Dendritic cell treated with granulocyte-macrophage colony-stimulating factor and Interleukin-4, amounts not matched to agents 40 ng/mL and 50 ng/mL, for 4 days (primary cell): ENCODE data around the gene SERP1.
"Not testable (repeated sequence)": the region's sequence is repeated elsewhere in the genome, so short reads cannot be mapped to it uniquely, and the experiment has no call there.

Source experiments
- H3K27ac Mint-ChIP-seq: one replicate; pipeline ENCODE4 v1.8.0; 2022; ENCODE audit warnings: mild to moderate bottlenecking, mixed read lengths
- H3K27me3 Mint-ChIP-seq: one replicate; pipeline ENCODE4 v1.8.0; 2022; ENCODE audit warnings: mild to moderate bottlenecking, mixed read lengths
- H3K36me3 Mint-ChIP-seq: one replicate; pipeline ENCODE4 v1.8.0; 2022; ENCODE audit warnings: low read depth, mixed read lengths
- H3K4me1 Mint-ChIP-seq: one replicate; pipeline ENCODE4 v1.8.0; 2022; ENCODE audit warnings: low read depth, mixed read lengths
- H3K4me3 Mint-ChIP-seq: one replicate; pipeline ENCODE4 v1.8.0; 2022; ENCODE audit warnings: mild to moderate bottlenecking, moderate library complexity, mixed read lengths
- H3K9me3 Mint-ChIP-seq: one replicate; pipeline ENCODE4 v1.8.0; 2022; ENCODE audit warnings: mixed read lengths
- intact Hi-C: fragments of 100-400 bp; cut with micrococcal nuclease; formaldehyde crosslinking; loops from one replicate; pipeline ENCODE4 v1.15.0; 2022

The SERP1 gene

DNA sequence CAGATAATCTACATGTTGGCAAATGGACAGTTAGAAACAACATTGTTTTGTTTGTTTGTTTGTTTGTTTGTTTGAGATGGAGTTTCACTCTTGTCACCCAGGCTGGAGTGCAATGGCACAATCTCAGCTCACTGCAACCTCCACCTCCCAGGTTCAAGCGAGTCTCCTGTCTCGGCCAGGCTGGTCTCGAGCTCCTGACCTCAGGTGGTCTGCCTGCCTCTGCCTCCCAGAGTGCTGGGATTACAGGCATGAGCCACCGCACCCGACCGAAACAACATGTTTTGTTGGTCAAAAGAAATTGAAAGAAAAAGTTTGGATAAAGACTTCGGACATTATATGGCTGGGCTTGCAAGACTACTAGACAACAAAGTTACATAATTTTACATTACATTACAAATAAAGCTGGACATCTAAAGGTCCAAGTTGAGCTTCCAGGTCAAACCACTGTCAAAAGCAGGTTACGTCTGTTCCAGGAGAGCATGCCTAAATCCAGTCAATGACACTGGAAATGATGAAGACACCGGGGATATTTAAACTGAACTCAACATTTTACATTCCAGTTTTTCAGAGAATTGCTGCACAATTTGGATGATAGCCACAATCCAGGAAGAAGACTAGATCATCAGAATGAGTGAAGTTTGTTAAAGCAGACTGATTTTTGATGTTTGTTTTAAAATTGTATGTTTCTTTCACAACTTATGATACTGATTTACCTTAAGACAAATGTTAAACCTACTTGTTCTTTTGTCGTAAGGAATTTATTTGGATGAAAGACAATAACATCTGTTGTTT lies 18.6 kb downstream of the SERP1 start:
- H3K27me3 Mint-ChIP-seq: peaks cover 7% of the 10 kb centered on the region
- H3K4me1 Mint-ChIP-seq: no peaks in the 10 kb centered on the region
- no peak overlapping the region for H3K4me3 Mint-ChIP-seq
- H3K36me3 Mint-ChIP-seq: no peaks in the 10 kb centered on the region
- no peak overlapping the region for H3K27ac Mint-ChIP-seq
- H3K9me3 Mint-ChIP-seq: no peaks in the 10 kb centered on the region
- intact Hi-C loops: loop anchor here (2.0 to 10.0 kb wide), 2 partner anchors 337 to 617 kb away; no protein-coding TSS in a partner anchor

DNA sequence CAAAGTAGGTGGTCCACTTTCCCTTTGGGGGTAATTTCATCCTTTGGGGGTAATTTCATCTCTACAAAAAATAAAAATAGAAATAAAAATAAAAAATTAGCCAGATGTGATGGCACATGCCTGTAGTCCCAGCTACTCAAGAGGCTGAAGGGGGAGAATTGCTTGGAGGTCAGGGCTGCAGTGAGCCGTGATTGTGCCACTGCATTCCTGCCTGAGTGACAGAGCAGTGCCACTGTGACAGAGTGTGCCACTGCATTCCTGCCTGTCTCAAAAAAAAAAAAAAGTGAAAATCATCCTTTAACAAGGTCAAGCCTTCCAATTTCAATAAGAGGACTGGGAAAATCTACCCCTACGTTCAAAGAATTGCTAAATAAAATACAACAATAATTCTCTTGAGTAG lies 22.8 kb downstream of the SERP1 start:
- Mint-ChIP-seq H3K27ac (no peak overlapping the region), H3K4me1 (no peaks in the 10 kb centered on the region), H3K9me3 (peaks cover 1% of the 10 kb centered on the region), H3K36me3 (no peaks in the 10 kb centered on the region), H3K4me3 (no peak overlapping the region), H3K27me3 (peaks cover 7% of the 10 kb centered on the region)
- intact Hi-C loops: loop anchor here (10.0 kb wide), 1 partner anchor 621 kb away; no protein-coding TSS in a partner anchor

GRCh38 chr3:150521463-150521862 lies 24.8 kb downstream of the SERP1 start:
- Mint-ChIP-seq H3K36me3 (no peaks in the 10 kb centered on the region), H3K27ac (no peak overlapping the region)
- intact Hi-C loops: loop anchor here (10.0 kb wide), 1 partner anchor 623 kb away; no protein-coding TSS in a partner anchor

DNA sequence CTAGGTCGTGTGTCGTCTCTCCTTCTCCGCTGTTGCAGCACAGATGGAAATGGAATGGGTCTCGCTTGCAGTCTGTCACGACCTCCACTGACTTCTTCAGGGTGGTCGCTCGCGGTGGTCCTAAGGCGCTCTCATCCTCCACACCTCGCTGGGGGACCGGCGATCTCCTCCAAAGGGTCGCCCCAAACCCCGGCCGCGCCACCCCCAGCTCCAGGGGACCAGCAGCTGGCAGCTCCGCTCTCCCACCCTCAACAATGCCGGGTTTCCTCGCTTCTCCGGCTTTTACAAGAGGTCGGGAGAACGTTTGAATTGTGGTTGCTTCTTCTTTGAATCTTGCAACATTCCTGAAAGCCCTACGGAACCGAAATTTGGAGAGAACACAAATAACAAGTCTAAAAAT lies 25.9 kb downstream of the SERP1 start:
- H3K36me3 Mint-ChIP-seq: no peaks in the 10 kb centered on the region
- intact Hi-C loops: loop anchor here (10.0 kb wide), 1 partner anchor 624 kb away; no protein-coding TSS in a partner anchor
- peaks cover 3% of the 10 kb centered on the region for H3K4me1 Mint-ChIP-seq
- peak overlapping the region; percentile 37 for H3K27ac Mint-ChIP-seq
- H3K4me3 Mint-ChIP-seq: peak overlapping the region; percentile 62
- peaks cover 1% of the 10 kb centered on the region for H3K27me3 Mint-ChIP-seq
- peaks cover 9% of the 10 kb centered on the region for H3K9me3 Mint-ChIP-seq

More at GRCh38 chr3:150521463-150521862, 24.8 kb downstream of the SERP1 start:
- Mint-ChIP-seq H3K27me3 (peaks cover 2% of the 10 kb centered on the region), H3K4me3 (no peak overlapping the region), H3K9me3 (peaks cover 9% of the 10 kb centered on the region), H3K4me1 (no peaks in the 10 kb centered on the region)

GRCh38 chr3:150519026-150519425 lies 27.3 kb downstream of the SERP1 start:
- Mint-ChIP-seq H3K27me3 (no peaks in the 10 kb centered on the region), H3K9me3 (peaks cover 9% of the 10 kb centered on the region), H3K36me3 (no peaks in the 10 kb centered on the region), H3K27ac (no peak overlapping the region), H3K4me3 (no peak overlapping the region), H3K4me1 (peaks cover 6% of the 10 kb centered on the region)
- intact Hi-C loops: no loop called here

- intact Hi-C loops: no loop called here
- Mint-ChIP-seq H3K4me1 (peaks cover 14% of the 10 kb centered on the region), H3K36me3 (no peaks in the 10 kb centered on the region), H3K27me3 (no peaks in the 10 kb centered on the region), H3K9me3 (peaks cover 9% of the 10 kb centered on the region), H3K27ac (no peak overlapping the region), H3K4me3 (no peak overlapping the region)
These were observed 31.1 kb downstream of the SERP1 start for GRCh38 chr3:150515210-150515609.

DNA sequence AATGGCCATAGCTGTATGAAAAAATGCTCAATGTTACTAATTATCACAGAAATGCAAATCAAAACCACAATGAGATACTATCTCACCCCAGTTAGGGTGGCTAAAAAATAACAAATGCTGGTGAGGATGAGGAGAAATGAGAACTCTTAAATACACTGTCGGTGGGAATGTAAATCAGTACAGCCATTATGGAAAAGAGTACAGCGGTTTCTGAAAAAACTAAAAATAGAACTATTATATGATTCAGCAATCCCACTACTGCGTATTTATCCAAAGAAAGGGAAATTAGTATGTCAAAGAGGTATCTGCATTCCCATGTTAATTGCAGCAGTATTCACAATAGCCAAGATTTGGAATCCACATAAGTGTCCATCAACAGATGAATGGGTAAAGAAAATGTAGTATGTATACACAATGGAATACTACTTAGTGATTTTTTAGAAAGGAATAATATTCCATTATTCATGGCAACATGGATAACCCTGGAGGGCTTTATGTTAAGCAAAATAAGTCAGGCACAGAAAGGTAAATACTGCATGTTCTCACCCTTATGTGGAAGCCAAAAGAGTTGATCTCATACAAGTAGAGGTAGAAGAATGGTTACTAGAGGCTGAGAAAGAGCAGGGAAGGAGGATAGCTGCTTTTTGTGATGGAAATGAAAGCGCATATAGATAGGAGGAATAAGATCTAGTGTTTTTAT lies 35.0 kb downstream of the SERP1 start:
- intact Hi-C loops: no loop called here
- Mint-ChIP-seq H3K27ac (no peak overlapping the region), H3K4me3 (no peak overlapping the region), H3K4me1 (peaks cover 14% of the 10 kb centered on the region), H3K9me3 (no peaks in the 10 kb centered on the region), H3K27me3 (peaks cover 1% of the 10 kb centered on the region), H3K36me3 (no peaks in the 10 kb centered on the region)

DNA sequence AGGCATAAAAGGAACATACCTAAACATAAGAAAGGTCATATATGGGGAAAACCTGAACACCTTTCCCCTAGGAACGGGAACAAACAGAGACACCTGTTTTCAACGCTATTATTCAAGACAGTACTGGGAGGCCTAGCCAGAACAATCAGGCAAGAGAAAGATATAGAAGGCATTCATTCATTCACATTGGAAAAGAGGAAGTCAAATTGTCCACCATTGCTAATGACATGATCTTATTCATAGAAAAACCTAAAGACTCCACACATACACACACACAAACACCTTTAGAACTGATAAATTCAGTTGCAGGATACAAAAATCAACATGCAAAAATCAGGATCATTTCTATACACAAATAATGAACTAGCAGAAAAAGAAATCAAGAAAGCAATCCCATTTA lies 36.5 kb downstream of the SERP1 start:
- Mint-ChIP-seq H3K9me3 (no peaks in the 10 kb centered on the region), H3K36me3 (no peaks in the 10 kb centered on the region), H3K4me3 (no peak overlapping the region), H3K4me1 (peaks cover 8% of the 10 kb centered on the region), H3K27me3 (peaks cover 1% of the 10 kb centered on the region), H3K27ac (no peak overlapping the region)
- intact Hi-C loops: no loop called here

DNA sequence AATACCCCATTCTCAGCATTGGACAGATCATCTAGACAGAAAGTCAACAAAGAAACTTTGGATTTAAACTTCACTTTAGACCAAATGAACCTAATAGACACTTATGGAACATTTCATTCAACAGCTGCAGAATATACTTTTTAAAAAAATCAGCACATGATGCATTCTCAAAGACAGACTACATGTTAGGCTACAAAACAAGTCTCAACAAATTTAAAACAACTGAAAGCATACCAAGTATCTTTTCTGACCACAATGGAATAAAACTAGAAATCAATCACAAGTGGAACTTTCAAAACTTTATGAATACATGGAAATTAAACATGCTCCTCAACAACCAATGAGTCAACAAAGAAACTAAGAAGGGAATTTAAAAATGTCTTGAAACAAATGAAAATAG lies 37.9 kb downstream of the SERP1 start:
- Mint-ChIP-seq H3K36me3 (no peaks in the 10 kb centered on the region), H3K9me3 (no peaks in the 10 kb centered on the region), H3K4me1 (peaks cover 8% of the 10 kb centered on the region), H3K4me3 (no peak overlapping the region), H3K27ac (no peak overlapping the region), H3K27me3 (peaks cover 1% of the 10 kb centered on the region)
- intact Hi-C loops: no loop called here

DNA sequence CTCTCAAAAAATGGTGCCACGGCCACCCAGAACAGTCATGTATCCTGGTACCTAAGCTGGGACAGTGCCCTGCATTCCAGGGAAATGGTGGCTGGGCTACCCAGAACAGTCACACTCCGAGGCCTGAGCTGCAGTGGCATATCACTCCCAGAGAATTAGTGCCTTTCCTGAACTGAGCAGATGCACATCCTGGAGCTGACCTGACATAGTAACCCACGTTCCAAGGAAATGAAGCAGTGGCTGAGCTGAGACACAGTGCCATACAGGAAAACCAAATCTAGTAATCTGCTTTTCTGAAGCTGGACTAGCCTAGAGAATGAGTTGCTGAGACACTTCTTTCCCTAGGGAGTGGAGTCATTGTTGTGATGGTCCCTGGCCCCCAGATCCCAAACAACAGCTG lies 41.8 kb downstream of the SERP1 start:
- Mint-ChIP-seq H3K4me3 (no peak overlapping the region), H3K27ac (no peak overlapping the region), H3K36me3 (no peaks in the 10 kb centered on the region), H3K4me1 (no peaks in the 10 kb centered on the region), H3K27me3 (no peaks in the 10 kb centered on the region), H3K9me3 (peaks cover 11% of the 10 kb centered on the region)
- intact Hi-C loops: no loop called here

GRCh38 chr3:150503402-150504099 lies 42.7 kb downstream of the SERP1 start:
- Mint-ChIP-seq H3K36me3 (no peaks in the 10 kb centered on the region), H3K27me3 (no peaks in the 10 kb centered on the region), H3K9me3 (peaks cover 11% of the 10 kb centered on the region), H3K4me3 (no peak overlapping the region), H3K4me1 (no peaks in the 10 kb centered on the region), H3K27ac (no peak overlapping the region)
- intact Hi-C loops: no loop called here

DNA sequence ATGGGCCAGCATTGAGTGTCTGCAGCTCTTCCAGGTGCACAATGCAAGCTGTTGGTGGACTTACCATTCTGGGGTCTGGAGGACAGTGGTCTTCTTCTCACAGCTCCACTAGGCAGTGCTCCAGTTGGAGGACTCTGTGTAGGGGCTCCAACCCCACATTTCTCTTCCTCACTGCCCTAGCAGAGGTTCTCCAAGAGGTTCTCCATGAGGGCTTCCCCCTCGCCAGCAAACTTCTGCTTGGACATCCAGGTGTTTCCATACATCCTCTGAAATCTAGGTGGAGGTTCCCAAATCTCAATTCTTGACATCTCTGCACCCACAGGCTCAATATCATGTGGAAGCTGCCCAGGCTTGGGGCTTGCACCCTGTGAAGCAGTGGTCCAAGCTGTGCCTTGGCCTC lies 45.3 kb downstream of the SERP1 start:
- H3K27ac Mint-ChIP-seq, H3K36me3 Mint-ChIP-seq, H3K4me1 Mint-ChIP-seq, H3K4me3 Mint-ChIP-seq, intact Hi-C loops, H3K27me3 Mint-ChIP-seq: not testable (repeated sequence)
- peaks cover 11% of the 10 kb centered on the region for H3K9me3 Mint-ChIP-seq

DNA sequence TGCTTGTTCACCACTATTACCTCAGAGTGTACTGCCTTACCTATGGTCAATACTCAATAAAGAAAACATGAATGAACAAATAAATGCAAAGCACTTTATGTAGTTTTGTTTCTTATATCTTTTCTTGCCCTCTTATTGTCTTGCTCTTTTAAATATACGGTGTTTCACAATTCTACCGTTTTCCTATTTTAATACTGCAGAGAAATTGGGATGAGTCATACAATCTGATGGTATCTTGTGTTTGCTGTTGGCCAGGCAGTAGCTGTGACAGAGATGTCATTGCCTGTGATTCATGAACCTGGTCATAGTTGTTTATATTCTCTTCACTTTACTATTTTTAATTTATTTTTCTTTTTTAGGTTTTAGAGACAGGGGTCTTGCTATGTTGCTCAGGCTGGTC lies 48.3 kb downstream of the SERP1 start:
- Mint-ChIP-seq H3K36me3 (no peaks in the 10 kb centered on the region), H3K4me3 (no peak overlapping the region), H3K27me3 (no peaks in the 10 kb centered on the region), H3K27ac (no peak overlapping the region), H3K9me3 (peaks cover 11% of the 10 kb centered on the region), H3K4me1 (peaks cover 16% of the 10 kb centered on the region)
- intact Hi-C loops: loop anchor here (10.0 kb wide), 1 partner anchor 533 kb away; no protein-coding TSS in a partner anchor
